Epidermal melanocyte (primary cell): ENCODE results near the gene GOPC.
"Not testable (repeated sequence)": the region's sequence is repeated elsewhere in the genome, so short reads cannot be mapped to it uniquely, and the experiment has no call there.

ENCODE experiments used
- DNase-seq: peaks from one replicate; pipeline ENCODE4 v3.0.0; 2011; ENCODE audit warnings: low spot score; ENCODE audit not compliant: insufficient read length

Gene GOPC

GRCh38 chr6:117549611-117550010 lies 52.7 kb downstream of the GOPC start:
- no peak for DNase-seq

GRCh38 chr6:117548797-117549301 lies 53.5 kb downstream of the GOPC start:
- DNase-seq, result no peak

- no peak for DNase-seq
Observed at GRCh38 chr6:117547688-117548621, 54.4 kb downstream of the GOPC start.

GRCh38 chr6:117546674-117547073 lies 55.6 kb downstream of the GOPC start:
- no peak for DNase-seq

- no peak for DNase-seq
Observed at GRCh38 chr6:117545161-117545595, 57.1 kb downstream of the GOPC start.

GRCh38 chr6:117544716-117545115 lies 57.6 kb downstream of the GOPC start:
- no peak for DNase-seq

GRCh38 chr6:117542493-117542892 lies 59.8 kb downstream of the GOPC start:
- DNase-seq, result no peak

- no peak for DNase-seq
Observed at GRCh38 chr6:117540670-117541069, 61.6 kb downstream of the GOPC start.

GRCh38 chr6:117538615-117539014 lies 63.7 kb downstream of the GOPC start:
- no peak for DNase-seq

- no peak for DNase-seq
Observed at GRCh38 chr6:117536317-117536716, 66.0 kb downstream of the GOPC start.

GRCh38 chr6:117534974-117535373 lies 67.3 kb downstream of the GOPC start:
- DNase-seq, result no peak

GRCh38 chr6:117533775-117534174 lies 68.5 kb downstream of the GOPC start:
- no peak for DNase-seq

GRCh38 chr6:117531809-117532725 lies 70.2 kb downstream of the GOPC start:
- DNase-seq, result no peak

- DNase-seq, result no peak
Observed at GRCh38 chr6:117531346-117531745, 71.0 kb downstream of the GOPC start.

GRCh38 chr6:117530467-117531242 lies 71.7 kb downstream of the GOPC start:
- no peak for DNase-seq

GRCh38 chr6:117525607-117526006 lies 76.7 kb downstream of the GOPC start:
- DNase-seq, result no peak

GRCh38 chr6:117521791-117522502 lies 80.4 kb downstream of the GOPC start:
- no peak for DNase-seq

GRCh38 chr6:117520603-117521395 lies 81.5 kb downstream of the GOPC start:
- no peak for DNase-seq

GRCh38 chr6:117518870-117519269 lies 83.4 kb downstream of the GOPC start:
- DNase-seq, result no peak

GRCh38 chr6:117517995-117518394 lies 84.3 kb downstream of the GOPC start:
- not testable (repeated sequence) for DNase-seq
